NCI-H748 treated with DMSO at 0.1 percent for 48 hours (cell line): ENCODE results near the gene GPR150.
A peak's percentile ranks its signal among the peaks of the same experiment; 100 is the strongest.

Experiments
- DNase-seq: peaks from one replicate; lab custom pipeline; 2025; lab: John Stamatoyannopoulos, UW

The GPR150 gene

GRCh38 chr5:95649842-95650620 is 30.1 kb downstream of the GPR150 start:
- DNase-seq = no peak

GRCh38 chr5:95652849-95653248 is 33.0 kb downstream of the GPR150 start:
- no peak for DNase-seq

GRCh38 chr5:95654196-95654595 is 34.3 kb downstream of the GPR150 start:
- no peak for DNase-seq

- no peak for DNase-seq
Observed at GRCh38 chr5:95655575-95655974, 35.7 kb downstream of the GPR150 start.

- DNase-seq = no peak
Observed at GRCh38 chr5:95660060-95660459, 40.2 kb downstream of the GPR150 start.

GRCh38 chr5:95662946-95663345 is 43.1 kb downstream of the GPR150 start:
- DNase-seq = no peak

- DNase-seq = peak; percentile 5
Observed at GRCh38 chr5:95664204-95664786, 44.4 kb downstream of the GPR150 start.

GRCh38 chr5:95667061-95667618 is 47.3 kb downstream of the GPR150 start:
- DNase-seq = no peak

- DNase-seq = no peak
Observed at GRCh38 chr5:95667678-95668077, 47.8 kb downstream of the GPR150 start.

GRCh38 chr5:95668216-95668615 is 48.3 kb downstream of the GPR150 start:
- no peak for DNase-seq

GRCh38 chr5:95668728-95669127 is 48.8 kb downstream of the GPR150 start:
- DNase-seq = no peak

GRCh38 chr5:95669540-95669939 is 49.7 kb downstream of the GPR150 start:
- DNase-seq = no peak

- no peak for DNase-seq
Observed at GRCh38 chr5:95669985-95670384, 50.1 kb downstream of the GPR150 start.

GRCh38 chr5:95670568-95670967 is 50.7 kb downstream of the GPR150 start:
- no peak for DNase-seq
